Measurements from ENCODE around the gene PSMC3IP. TPM values are rescaled to one million over a fixed set of nuclear protein-coding genes. Genes with fewer than 3 reads are reported as not detected.

The PSMC3IP gene
- total RNA-seq, 1 experiment from 2014 or later = 37.4 TPM

DNA sequence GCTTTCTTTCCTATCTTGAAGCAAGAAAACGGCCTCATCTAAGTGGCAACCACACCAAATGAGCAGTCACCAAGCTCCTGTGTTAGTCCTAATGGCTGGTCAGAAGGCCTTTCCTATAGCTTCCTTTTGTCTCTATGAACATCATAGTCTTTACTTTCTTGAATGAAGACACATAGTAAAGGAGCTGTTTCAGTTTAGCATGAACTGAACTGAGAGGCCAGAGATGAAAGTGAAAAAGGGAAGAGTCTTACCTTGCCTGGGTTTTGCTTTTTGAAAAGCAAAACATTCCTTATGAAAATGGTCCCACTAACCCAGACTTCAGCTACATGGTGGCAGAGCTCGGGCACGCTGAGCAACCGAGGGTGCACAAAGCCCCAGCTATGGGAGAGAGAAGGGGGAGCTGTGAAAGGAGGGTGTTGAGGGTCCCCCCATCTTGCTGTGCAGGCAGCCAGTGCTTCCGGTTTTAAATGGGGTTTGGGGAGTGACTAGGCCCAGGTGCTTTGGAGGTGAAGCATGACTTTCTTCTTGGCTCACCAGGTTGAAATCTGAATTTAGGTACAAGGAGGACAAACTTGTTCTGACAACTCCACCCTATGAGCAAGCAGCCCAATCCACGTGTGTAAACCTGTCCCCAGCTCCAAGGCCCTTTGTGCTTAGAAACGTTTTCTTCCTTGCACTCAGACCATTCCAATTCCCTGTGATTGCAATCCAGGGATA is 9.1 kb upstream of the PSMC3IP start:
- WGBS (ENCODE audit: extremely low coverage, insufficient read length, low lambda C conversion rate) = no CpG with 5 or more reads among the region's 7 CpGs
- Histone ChIP-seq H3K23ac (ENCODE audit: insufficient read length, low read depth, low read length) (no peak overlapping the region), H3K27me3 (ENCODE audit: insufficient read depth, low read length) (no peaks in the 10 kb centered on the region), H3K79me2 (ENCODE audit: insufficient read depth, low read length) (no peaks in the 10 kb centered on the region), H3K27ac (ENCODE audit: insufficient read length, low read depth, low read length) (no peak overlapping the region), H3K4me2 (ENCODE audit: insufficient read depth, insufficient read length, low read length) (no peak overlapping the region), H3K56ac (ENCODE audit: insufficient read length, low read depth, low read length) (no peak overlapping the region), H3T11ph (ENCODE audit: low read length) (no peak overlapping the region), H3K9me3 (ENCODE audit: control insufficient read depth, low read depth, low read length) (no peaks in the 10 kb centered on the region), H3K4me1 (ENCODE audit: insufficient read depth, low read length) (no peaks in the 10 kb centered on the region), H4K5ac (ENCODE audit: insufficient read length, low read depth, low read length) (no peak overlapping the region), H3K79me1 (ENCODE audit: insufficient read depth, low read depth, low read length, poor library complexity, severe bottlenecking) (no peaks in the 10 kb centered on the region), H2BK15ac (ENCODE audit: low read depth, low read length) (no peak overlapping the region), H4K91ac (ENCODE audit: insufficient read length, low read depth, low read length) (no peak overlapping the region), H2BK12ac (ENCODE audit: insufficient read length, low read depth, low read length) (no peak overlapping the region), H4K20me1 (ENCODE audit: control insufficient read depth, insufficient read depth, insufficient read length) (no peaks in the 10 kb centered on the region), H2AFZ (ENCODE audit: low read length) (no peak overlapping the region), H3K23me2 (ENCODE audit: insufficient read length, low read depth, low read length, poor library complexity, severe bottlenecking) (no peaks in the 10 kb centered on the region), H4K8ac (replicated peaks; ENCODE audit: insufficient read length, low read depth, low read length) (no peak overlapping the region), H3K14ac (ENCODE audit: insufficient read depth, low read length) (no peak overlapping the region), H3K4ac (ENCODE audit: low read depth, low read length) (no peak overlapping the region), H3K9ac (ENCODE audit: extremely low read depth, insufficient read length, low read length) (no peak overlapping the region), H2BK120ac (ENCODE audit: low read depth, low read length, poor library complexity, severe bottlenecking) (no peak overlapping the region), H2BK5ac (ENCODE audit: insufficient read length, low read length) (no peak overlapping the region), H2BK20ac (ENCODE audit: low read depth, low read length, poor library complexity, severe bottlenecking) (no peak overlapping the region), H2AK5ac (ENCODE audit: insufficient read length, low read length) (no peak overlapping the region), H3K18ac (ENCODE audit: insufficient read length, low read depth, low read length) (no peak overlapping the region)
- Mint-ChIP-seq H3K4me1 (no peaks in the 10 kb centered on the region), H3K4me3 (no peak overlapping the region), H3K9me3 (no peaks in the 10 kb centered on the region), H3K27ac (peak overlapping the region in 1 of 3 experiments; percentile 13; a peak in 2 of 7 replicates), H3K36me3 (ENCODE audit: insufficient read depth in 1 of 3, low read depth in 3 of 3) (peaks cover 18 to 82% (median 66%) of the 10 kb centered on the region in 3 experiments; a peak in 6 of 7 replicates), H3K27me3 (ENCODE audit: low read depth) (no peaks in the 10 kb centered on the region)
- no peak for DNase-seq
- TF ChIP-seq, protein P1, sequence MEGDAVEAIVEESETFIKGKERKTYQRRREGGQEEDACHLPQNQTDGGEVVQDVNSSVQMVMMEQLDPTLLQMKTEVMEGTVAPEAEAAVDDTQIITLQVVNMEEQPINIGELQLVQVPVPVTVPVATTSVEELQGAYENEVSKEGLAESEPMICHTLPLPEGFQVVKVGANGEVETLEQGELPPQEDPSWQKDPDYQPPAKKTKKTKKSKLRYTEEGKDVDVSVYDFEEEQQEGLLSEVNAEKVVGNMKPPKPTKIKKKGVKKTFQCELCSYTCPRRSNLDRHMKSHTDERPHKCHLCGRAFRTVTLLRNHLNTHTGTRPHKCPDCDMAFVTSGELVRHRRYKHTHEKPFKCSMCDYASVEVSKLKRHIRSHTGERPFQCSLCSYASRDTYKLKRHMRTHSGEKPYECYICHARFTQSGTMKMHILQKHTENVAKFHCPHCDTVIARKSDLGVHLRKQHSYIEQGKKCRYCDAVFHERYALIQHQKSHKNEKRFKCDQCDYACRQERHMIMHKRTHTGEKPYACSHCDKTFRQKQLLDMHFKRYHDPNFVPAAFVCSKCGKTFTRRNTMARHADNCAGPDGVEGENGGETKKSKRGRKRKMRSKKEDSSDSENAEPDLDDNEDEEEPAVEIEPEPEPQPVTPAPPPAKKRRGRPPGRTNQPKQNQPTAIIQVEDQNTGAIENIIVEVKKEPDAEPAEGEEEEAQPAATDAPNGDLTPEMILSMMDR (conservative IDR thresholded peaks at IDR 0.05) = no peak
